ENCODE measurements around the gene CAMK2A. TPM values are rescaled to one million over a fixed set of nuclear protein-coding genes. Genes with fewer than 3 reads are reported as not detected.
"Not testable (repeated sequence)": the region's sequence is repeated elsewhere in the genome, so short reads cannot be mapped to it uniquely, and the experiment has no call there.

The CAMK2A gene
- total RNA-seq, 1 donor from 2014 or later: 1.1 TPM

DNA sequence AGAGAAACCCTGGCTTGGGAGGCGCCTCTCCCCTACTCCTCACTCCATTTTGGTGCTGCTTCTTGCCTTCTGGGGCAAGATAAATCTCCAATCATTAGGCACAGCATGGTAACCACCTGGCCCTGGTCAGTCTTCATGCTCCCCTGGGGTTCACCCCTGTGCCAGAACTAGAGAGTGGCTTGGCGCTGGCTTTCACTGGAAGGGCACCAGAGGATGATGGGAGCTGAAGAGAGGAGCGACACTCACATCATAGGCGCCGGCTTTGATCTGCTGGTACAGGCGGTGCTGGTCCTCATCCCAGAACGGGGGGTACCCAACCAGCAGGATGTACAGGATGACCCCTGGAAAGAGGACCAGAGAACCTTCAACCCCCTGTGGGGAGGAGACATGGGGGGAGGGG, 38.1 kb downstream of the CAMK2A start:
- Mint-ChIP-seq H3K9me3 (ENCODE audit: unreplicated experiment) (no peaks in the 10 kb centered on the region), H3K4me1 (ENCODE audit: unreplicated experiment) (peaks cover 7% of the 10 kb centered on the region), H3K36me3 (ENCODE audit: low read depth, unreplicated experiment) (no peaks in the 10 kb centered on the region), H3K4me3 (ENCODE audit: unreplicated experiment) (no peak overlapping the region), H3K27me3 (ENCODE audit: unreplicated experiment) (peaks cover 8% of the 10 kb centered on the region), H3K27ac (ENCODE audit: unreplicated experiment) (no peak overlapping the region)
- TF ChIP-seq, protein P1, sequence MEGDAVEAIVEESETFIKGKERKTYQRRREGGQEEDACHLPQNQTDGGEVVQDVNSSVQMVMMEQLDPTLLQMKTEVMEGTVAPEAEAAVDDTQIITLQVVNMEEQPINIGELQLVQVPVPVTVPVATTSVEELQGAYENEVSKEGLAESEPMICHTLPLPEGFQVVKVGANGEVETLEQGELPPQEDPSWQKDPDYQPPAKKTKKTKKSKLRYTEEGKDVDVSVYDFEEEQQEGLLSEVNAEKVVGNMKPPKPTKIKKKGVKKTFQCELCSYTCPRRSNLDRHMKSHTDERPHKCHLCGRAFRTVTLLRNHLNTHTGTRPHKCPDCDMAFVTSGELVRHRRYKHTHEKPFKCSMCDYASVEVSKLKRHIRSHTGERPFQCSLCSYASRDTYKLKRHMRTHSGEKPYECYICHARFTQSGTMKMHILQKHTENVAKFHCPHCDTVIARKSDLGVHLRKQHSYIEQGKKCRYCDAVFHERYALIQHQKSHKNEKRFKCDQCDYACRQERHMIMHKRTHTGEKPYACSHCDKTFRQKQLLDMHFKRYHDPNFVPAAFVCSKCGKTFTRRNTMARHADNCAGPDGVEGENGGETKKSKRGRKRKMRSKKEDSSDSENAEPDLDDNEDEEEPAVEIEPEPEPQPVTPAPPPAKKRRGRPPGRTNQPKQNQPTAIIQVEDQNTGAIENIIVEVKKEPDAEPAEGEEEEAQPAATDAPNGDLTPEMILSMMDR (IDR thresholded peaks at IDR 0.05; ENCODE audit: unreplicated experiment): no peak
- DNase-seq (ENCODE audit: low spot score): no peak

DNA sequence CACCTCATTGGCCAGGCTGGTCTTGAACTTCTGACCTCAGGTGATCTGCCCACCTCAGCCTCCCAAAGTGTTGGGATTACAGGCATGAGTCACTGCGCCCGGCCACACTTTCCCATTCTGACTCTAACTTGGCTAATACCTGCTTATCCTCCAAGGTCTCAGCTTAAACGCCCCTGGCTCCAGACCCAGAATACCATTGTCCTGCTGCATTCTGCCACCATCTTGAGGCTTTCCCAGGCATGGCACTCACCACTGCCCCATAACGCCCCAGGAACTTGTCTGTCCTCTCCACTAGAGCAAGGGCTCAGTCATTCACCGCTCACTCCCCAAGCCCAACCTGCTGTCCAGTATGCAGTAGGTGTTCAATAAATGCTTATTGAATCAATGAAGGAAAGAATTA, 39.8 kb downstream of the CAMK2A start:
- DNase-seq (ENCODE audit: low spot score): no peak
- Mint-ChIP-seq H3K27me3 (ENCODE audit: unreplicated experiment) (peaks cover 9% of the 10 kb centered on the region), H3K27ac (ENCODE audit: unreplicated experiment) (no peak overlapping the region), H3K36me3 (ENCODE audit: low read depth, unreplicated experiment) (no peaks in the 10 kb centered on the region), H3K4me3 (ENCODE audit: unreplicated experiment) (no peak overlapping the region), H3K4me1 (ENCODE audit: unreplicated experiment) (no peaks in the 10 kb centered on the region), H3K9me3 (ENCODE audit: unreplicated experiment) (no peaks in the 10 kb centered on the region)
- TF ChIP-seq, protein P1 (IDR thresholded peaks at IDR 0.05; ENCODE audit: unreplicated experiment): no peak

DNA sequence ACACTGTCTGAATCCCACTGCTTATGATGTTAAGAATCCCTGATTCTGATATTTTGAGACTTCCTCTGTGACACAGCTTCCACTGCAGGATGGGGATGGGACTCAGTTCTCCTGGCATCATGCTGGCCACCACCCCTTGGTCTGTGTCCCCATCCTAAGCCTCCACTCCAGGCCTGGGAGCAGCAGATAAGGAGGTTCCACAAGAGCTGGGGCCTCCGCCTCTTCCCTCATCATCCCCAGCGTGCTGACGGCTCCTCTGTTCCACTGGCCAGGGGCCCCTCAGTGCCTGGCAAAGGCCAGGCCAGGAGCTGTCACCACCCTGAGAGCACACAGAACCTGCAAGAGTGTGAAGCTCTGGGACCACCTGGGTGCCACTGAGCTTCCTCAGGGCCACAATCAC, 40.6 kb downstream of the CAMK2A start:
- Mint-ChIP-seq H3K4me3 (ENCODE audit: unreplicated experiment) (no peak overlapping the region), H3K9me3 (ENCODE audit: unreplicated experiment) (no peaks in the 10 kb centered on the region), H3K27me3 (ENCODE audit: unreplicated experiment) (peaks cover 10% of the 10 kb centered on the region), H3K27ac (ENCODE audit: unreplicated experiment) (no peak overlapping the region), H3K4me1 (ENCODE audit: unreplicated experiment) (no peaks in the 10 kb centered on the region), H3K36me3 (ENCODE audit: low read depth, unreplicated experiment) (no peaks in the 10 kb centered on the region)
- DNase-seq (ENCODE audit: low spot score): no peak
- TF ChIP-seq, protein P1 (IDR thresholded peaks at IDR 0.05; ENCODE audit: unreplicated experiment): no peak

DNA sequence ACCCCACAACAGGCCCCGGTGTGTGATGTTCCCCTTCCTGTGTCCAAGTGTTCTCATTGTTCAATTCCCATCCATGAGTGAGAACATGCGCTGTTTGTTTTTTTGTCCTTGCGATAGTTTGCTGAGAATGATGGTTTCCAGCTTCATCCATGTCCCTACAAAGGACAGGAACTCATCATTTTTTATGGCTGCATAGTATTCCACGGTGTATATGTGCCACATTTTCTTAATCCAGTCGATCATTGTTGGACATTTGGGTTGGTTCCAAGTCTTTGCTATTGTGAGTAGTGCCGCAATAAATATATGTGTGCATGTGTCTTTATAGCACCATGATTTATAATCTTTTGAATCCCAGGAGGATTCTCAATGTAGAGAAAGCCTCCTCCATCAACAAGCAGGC, 41.1 kb downstream of the CAMK2A start:
- not testable (repeated sequence) for H3K36me3 Mint-ChIP-seq (ENCODE audit: low read depth, unreplicated experiment); H3K27ac Mint-ChIP-seq (ENCODE audit: unreplicated experiment); DNase-seq (ENCODE audit: low spot score); H3K9me3 Mint-ChIP-seq (ENCODE audit: unreplicated experiment); H3K4me1 Mint-ChIP-seq (ENCODE audit: unreplicated experiment); H3K4me3 Mint-ChIP-seq (ENCODE audit: unreplicated experiment)
- peaks cover 11% of the 10 kb centered on the region for H3K27me3 Mint-ChIP-seq (ENCODE audit: unreplicated experiment)

DNA sequence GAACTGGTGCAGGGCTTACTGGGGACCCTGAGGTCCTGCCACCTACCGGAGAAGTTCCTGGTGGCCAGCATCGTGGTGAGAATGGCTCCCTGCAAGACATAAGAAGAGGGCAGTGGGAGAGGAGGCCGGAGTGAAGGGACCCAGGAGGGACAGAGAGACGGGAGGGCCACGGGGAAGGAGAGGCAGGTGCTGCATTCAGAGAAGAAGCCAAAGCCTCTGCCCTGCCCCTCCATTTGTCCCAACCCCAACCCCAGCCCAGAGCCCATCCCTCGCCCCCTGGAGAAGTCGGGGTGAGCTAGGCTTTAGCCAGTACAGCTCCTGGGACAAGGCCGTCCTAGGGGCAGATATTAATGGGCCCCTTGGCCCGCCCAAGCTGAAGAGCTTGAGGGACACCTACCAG, 41.8 kb downstream of the CAMK2A start:
- Mint-ChIP-seq H3K27ac (ENCODE audit: unreplicated experiment) (no peak overlapping the region), H3K9me3 (ENCODE audit: unreplicated experiment) (no peaks in the 10 kb centered on the region), H3K4me3 (ENCODE audit: unreplicated experiment) (no peak overlapping the region), H3K36me3 (ENCODE audit: low read depth, unreplicated experiment) (no peaks in the 10 kb centered on the region), H3K27me3 (ENCODE audit: unreplicated experiment) (peaks cover 11% of the 10 kb centered on the region), H3K4me1 (ENCODE audit: unreplicated experiment) (no peaks in the 10 kb centered on the region)
- TF ChIP-seq, protein P1 (IDR thresholded peaks at IDR 0.05; ENCODE audit: unreplicated experiment): no peak
- DNase-seq (ENCODE audit: low spot score): no peak

DNA sequence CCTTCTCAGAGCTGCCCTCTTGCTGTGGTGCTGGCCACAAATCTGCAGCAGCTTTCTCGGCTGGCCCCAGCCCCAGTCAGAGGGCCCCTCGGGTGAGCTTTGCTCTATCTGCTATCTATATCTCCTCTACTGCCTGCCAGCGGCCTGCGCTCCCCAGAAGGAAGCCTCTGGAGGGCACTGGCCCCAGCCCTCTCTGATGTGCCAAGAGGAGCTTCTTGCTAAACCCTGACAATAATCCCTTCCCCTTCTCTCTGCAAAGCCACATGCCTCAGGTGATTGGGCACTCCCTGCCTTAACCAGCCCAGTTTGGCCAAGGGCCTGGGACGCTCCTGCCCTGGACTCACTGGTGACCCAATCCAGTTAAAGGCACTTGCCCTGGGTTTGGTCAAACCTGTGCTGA, 42.7 kb downstream of the CAMK2A start:
- H3K27ac Mint-ChIP-seq (ENCODE audit: unreplicated experiment): no peak overlapping the region
- TF ChIP-seq, protein P1 (IDR thresholded peaks at IDR 0.05; ENCODE audit: unreplicated experiment): no peak

More for the DNA sequence above, 42.7 kb downstream of the CAMK2A start:
- no peak overlapping the region for H3K4me3 Mint-ChIP-seq (ENCODE audit: unreplicated experiment)
- no peaks in the 10 kb centered on the region for H3K9me3 Mint-ChIP-seq (ENCODE audit: unreplicated experiment)
- H3K27me3 Mint-ChIP-seq (ENCODE audit: unreplicated experiment): peaks cover 11% of the 10 kb centered on the region
- H3K4me1 Mint-ChIP-seq (ENCODE audit: unreplicated experiment): no peaks in the 10 kb centered on the region
- no peaks in the 10 kb centered on the region for H3K36me3 Mint-ChIP-seq (ENCODE audit: low read depth, unreplicated experiment)
- no peak for DNase-seq (ENCODE audit: low spot score)
